Mesothelial cell of epicardium (in vitro differentiated cells): Measurements from ENCODE around the gene BIRC5. TPM values are rescaled to one million over a fixed set of nuclear protein-coding genes. Genes with fewer than 3 reads are reported as not detected.

ENCODE experiments used
- DNase-seq, 2 experiments: peaks; one replicate each; pipeline ENCODE4 v3.0.0; 2021; ENCODE audit warnings: low spot score in 2 of 2; ENCODE audit not compliant: unreplicated experiment in 2 of 2
- H3K27ac Mint-ChIP-seq: 2 replicates; pipeline ENCODE4 v1.8.0; 2021; ENCODE audit warnings: mixed read lengths
- H3K27me3 Mint-ChIP-seq: 2 replicates; pipeline ENCODE4 v1.8.0; 2021; ENCODE audit warnings: low read depth, mixed read lengths
- H3K36me3 Mint-ChIP-seq: 2 replicates; pipeline ENCODE4 v1.8.0; 2021; ENCODE audit warnings: mixed read lengths
- H3K4me1 Mint-ChIP-seq: 2 replicates; pipeline ENCODE4 v1.8.0; 2021; ENCODE audit warnings: mixed read lengths
- H3K4me3 Mint-ChIP-seq: 2 replicates; pipeline ENCODE4 v1.8.0; 2021; ENCODE audit warnings: mild to moderate bottlenecking, moderate library complexity, mixed read lengths
- H3K9me3 Mint-ChIP-seq: 2 replicates; pipeline ENCODE4 v1.8.0; 2021; ENCODE audit warnings: mixed read lengths
- CTCF ChIP-seq: fragments of 200-600 bp; sonication (generic); IDR thresholded peaks from one replicate; pipeline ENCODE4 v1.5.0; 2021; ENCODE audit warnings: antibody characterized with exemption; ENCODE audit not compliant: unreplicated experiment
- total RNA-seq: library from RNA; stranded (reverse); gene quantifications from 3 replicates; pipeline ENCODE4 v1.2.1, GENCODE V29; 2021

The BIRC5 gene
- total RNA-seq, 1 donor from 2014 or later: 22.8 TPM

GRCh38 chr17:78210111-78210510 is 3.9 kb upstream of the BIRC5 start:
- H3K4me1 Mint-ChIP-seq: peaks cover 11% of the 10 kb centered on the region
- no peaks in the 10 kb centered on the region for H3K36me3 Mint-ChIP-seq
- H3K27me3 Mint-ChIP-seq: no peaks in the 10 kb centered on the region
- no peak for DNase-seq
- H3K4me3 Mint-ChIP-seq: no peak overlapping the region
- TF ChIP-seq CTCF: no peak
- H3K9me3 Mint-ChIP-seq: no peaks in the 10 kb centered on the region
- no peak overlapping the region for H3K27ac Mint-ChIP-seq

- H3K4me3 Mint-ChIP-seq: no peak overlapping the region
- no peaks in the 10 kb centered on the region for H3K9me3 Mint-ChIP-seq
- peaks cover 16% of the 10 kb centered on the region for H3K4me1 Mint-ChIP-seq
- peak overlapping the region; percentile 53 for H3K27ac Mint-ChIP-seq
- no peak for TF ChIP-seq CTCF
- DNase-seq: no peak
- H3K27me3 Mint-ChIP-seq: no peaks in the 10 kb centered on the region
- no peaks in the 10 kb centered on the region for H3K36me3 Mint-ChIP-seq
Observed at GRCh38 chr17:78211032-78211431, 3.0 kb upstream of the BIRC5 start.

GRCh38 chr17:78214706-78215061 is 631 bp downstream of the BIRC5 start:
- Mint-ChIP-seq H3K4me1 (peaks cover 16% of the 10 kb centered on the region), H3K27me3 (no peaks in the 10 kb centered on the region), H3K9me3 (no peaks in the 10 kb centered on the region), H3K36me3 (peaks cover 9% of the 10 kb centered on the region), H3K27ac (peak overlapping the region; percentile 76), H3K4me3 (peak overlapping the region; percentile 83)
- no peak for TF ChIP-seq CTCF
- no peak for DNase-seq

GRCh38 chr17:78219396-78220150 is 5.5 kb downstream of the BIRC5 start:
- no peak for DNase-seq
- no peak overlapping the region for H3K27ac Mint-ChIP-seq
- no peak overlapping the region for H3K4me3 Mint-ChIP-seq
- peaks cover 18% of the 10 kb centered on the region for H3K36me3 Mint-ChIP-seq
- peaks cover 10% of the 10 kb centered on the region for H3K4me1 Mint-ChIP-seq
- no peaks in the 10 kb centered on the region for H3K27me3 Mint-ChIP-seq
- TF ChIP-seq CTCF: no peak
- no peaks in the 10 kb centered on the region for H3K9me3 Mint-ChIP-seq

- H3K4me1 Mint-ChIP-seq: no peaks in the 10 kb centered on the region
- peaks cover 15% of the 10 kb centered on the region for H3K36me3 Mint-ChIP-seq
- no peak overlapping the region for H3K27ac Mint-ChIP-seq
- no peak overlapping the region for H3K4me3 Mint-ChIP-seq
- no peak for TF ChIP-seq CTCF
- no peaks in the 10 kb centered on the region for H3K9me3 Mint-ChIP-seq
- DNase-seq: no peak
- H3K27me3 Mint-ChIP-seq: no peaks in the 10 kb centered on the region
Observed at GRCh38 chr17:78223061-78223460, 9.0 kb downstream of the BIRC5 start.
